HepG2 (cell line): ENCODE results near the gene NPTX2. TPM values are rescaled to one million over a fixed set of nuclear protein-coding genes. Genes with fewer than 3 reads are reported as not detected.

ENCODE experiments used
- ATAC-seq: fragments of 200-7000 bp; cut with Tn5 transposase; 3 replicates; pipeline ENCODE4 v1.9.1; 2020; ENCODE audit warnings: mild to moderate bottlenecking, moderate library complexity
- BruUV-seq: library from RNA; stranded (reverse); fragments of 400-500 nt; replicated peaks from 2 replicates; lab custom pipeline; 2021; lab: Mats Ljungman, UMichigan
- CTCF ChIA-PET: fragments of 300-600 bp; formaldehyde crosslinking; extraction: SDS; loops from one replicate; lab custom pipeline; 2021; ENCODE audit warnings: low total read pairs, inconsistent platforms, low intra/inter-chr PET ratio; lab: Yijun Ruan, JAX
- POLR2A ChIA-PET: fragments of 350-600 bp; sonication (Branson Sonifier 250); formaldehyde crosslinking; loops from one replicate; lab custom pipeline; 2020; ENCODE audit warnings: antibody characterized with exemption, inconsistent platforms; lab: Yijun Ruan, JAX
- DNase-seq: peaks from one replicate; pipeline ENCODE4 v3.0.0-alpha.2; 2015; ENCODE audit warnings: low spot score
- FAIRE-seq: peaks from 3 replicates; lab custom pipeline; 2011; peaks lifted over from hg19 to GRCh38; lab: Jason Lieb, UNC
- H2AFZ ChIP-seq: one replicate; pipeline ENCODE4 v1.6.1; 2011; ENCODE audit warnings: low read length, inconsistent platforms
- H3K27ac ChIP-seq: fragments of 300-600 bp; 3 replicates; pipeline ENCODE4 v1.8.0; 2011; ENCODE audit warnings: mixed run types, mild to moderate bottlenecking, mixed read lengths, low read length, inconsistent platforms; ENCODE audit not compliant: insufficient read depth; ENCODE audit errors: extremely low read length
- H3K27me3 ChIP-seq, 2 experiments: fragments of 200-600 bp in 1 of 2; 2 replicates in 1 of 2; 3 replicates in 1 of 2; pipeline versions ENCODE4 v1.6.0 to v1.8.0; 2011; ENCODE audit warnings: low read length in 2 of 2, mild to moderate bottlenecking in 2 of 2, moderate library complexity in 2 of 2, inconsistent platforms in 1 of 2; ENCODE audit not compliant: insufficient read depth in 2 of 2, control insufficient read depth in 1 of 2
- H3K36me3 ChIP-seq, 2 experiments: fragments of 200-600 bp in 1 of 2; replicated peaks in 1 of 2; 2 replicates in 1 of 2; 3 replicates in 1 of 2; pipeline versions ENCODE4 v1.5.1 to v1.8.0; 2011; ENCODE audit warnings: low read length in 2 of 2, inconsistent platforms in 1 of 2; ENCODE audit not compliant: insufficient read depth in 2 of 2, control insufficient read depth in 1 of 2
- H3K4me1 ChIP-seq: 2 replicates; pipeline ENCODE4 v1.5.1; 2012; ENCODE audit warnings: low read length, inconsistent platforms; ENCODE audit not compliant: insufficient read depth
- H3K4me2 ChIP-seq: 2 replicates; pipeline ENCODE4 v1.6.0; 2011; ENCODE audit warnings: low read depth, low read length, inconsistent platforms
- H3K4me3 ChIP-seq, 3 experiments: fragments of 200-600 bp in 1 of 3; sonication (generic), shearing (Covaris generic) in 1 of 3; replicated peaks in 1 of 3; 2 replicates each; pipeline ENCODE4 v1.5.1; 2011 to 2016; ENCODE audit warnings: low read length in 3 of 3, inconsistent platforms in 2 of 3, low read depth in 2 of 3, mild to moderate bottlenecking in 2 of 3, control low read depth in 1 of 3, mixed read lengths in 1 of 3; ENCODE audit not compliant: insufficient read depth in 1 of 3
- H3K79me2 ChIP-seq: one replicate; pipeline ENCODE4 v1.6.1; 2011; ENCODE audit warnings: low read length, inconsistent platforms; ENCODE audit not compliant: insufficient read depth
- H3K9ac ChIP-seq: 2 replicates; pipeline ENCODE4 v1.6.0; 2011; ENCODE audit warnings: mild to moderate bottlenecking, low read depth, low read length, inconsistent platforms; ENCODE audit not compliant: insufficient read depth
- H3K9me3 ChIP-seq: 2 replicates; pipeline ENCODE4 v1.5.1; 2012; ENCODE audit warnings: mild to moderate bottlenecking, low read length
- H4K20me1 ChIP-seq: 2 replicates; pipeline ENCODE4 v1.6.0; 2011; ENCODE audit warnings: inconsistent platforms, mild to moderate bottlenecking, low read length, moderate library complexity; ENCODE audit not compliant: insufficient read depth
- ATF1 ChIP-seq: IDR thresholded peaks from 2 replicates; pipeline ENCODE4 v1.6.1; 2016; ENCODE audit warnings: mild to moderate bottlenecking, control low read depth
- EED ChIP-seq: sonication (generic); formaldehyde crosslinking; IDR thresholded peaks from 2 replicates; pipeline ENCODE4 v1.5.0; 2020; ENCODE audit warnings: mild to moderate bottlenecking, missing genetic modification reagents
- FOSL1 ChIP-seq: sonication (generic); formaldehyde crosslinking; IDR thresholded peaks from 2 replicates; pipeline ENCODE4 v1.9.0; 2021; ENCODE audit warnings: missing genetic modification reagents, borderline replicate concordance
- FOSL2 ChIP-seq: sonication (generic); formaldehyde crosslinking; IDR thresholded peaks from 2 replicates; pipeline ENCODE4 v1.4.0; 2020; ENCODE audit warnings: missing genetic modification reagents
- FOXK1 ChIP-seq: sonication (generic); formaldehyde crosslinking; IDR thresholded peaks from 2 replicates; pipeline ENCODE4 v1.4.0; 2020; ENCODE audit warnings: low read depth, missing genetic modification reagents, borderline replicate concordance
- GMEB2 ChIP-seq: IDR thresholded peaks from 2 replicates; pipeline ENCODE4 v1.6.1; 2016; ENCODE audit warnings: missing biosample characterization, missing genetic modification reagents, low read depth
- LBX2 ChIP-seq: sonication (generic); formaldehyde crosslinking; IDR thresholded peaks from 2 replicates; pipeline ENCODE4 v1.5.0; 2020; ENCODE audit warnings: missing genetic modification reagents, mild to moderate bottlenecking, borderline replicate concordance
- MXD1 ChIP-seq: sonication (generic); formaldehyde crosslinking; IDR thresholded peaks from 2 replicates; pipeline ENCODE4 v1.4.0; 2020; ENCODE audit warnings: mild to moderate bottlenecking, missing genetic modification reagents
- NFE2L2 ChIP-seq: fragments of 150-350 bp; IDR thresholded peaks from 2 replicates; pipeline ENCODE4 v1.6.1; 2014; ENCODE audit warnings: low read length
- NFIB ChIP-seq: sonication (generic); formaldehyde crosslinking; IDR thresholded peaks from 2 replicates; pipeline ENCODE4 v1.9.0; 2021; ENCODE audit warnings: missing genetic modification reagents, mild to moderate bottlenecking, borderline replicate concordance
- NRL ChIP-seq: sonication (generic); formaldehyde crosslinking; IDR thresholded peaks from 2 replicates; pipeline ENCODE4 v1.5.0; 2020; ENCODE audit warnings: missing genetic modification reagents, mild to moderate bottlenecking, moderate library complexity, borderline replicate concordance
- REXO4 ChIP-seq: sonication (generic); formaldehyde crosslinking; IDR thresholded peaks from 2 replicates; pipeline ENCODE4 v1.8.0; 2022; ENCODE audit warnings: missing genetic modification reagents, mild to moderate bottlenecking, borderline replicate concordance
- RNF2 ChIP-seq: fragments of 450-650 bp; conservative IDR thresholded peaks from 2 replicates; pipeline ENCODE4 v1.6.1; 2016; ENCODE audit warnings: low read depth
- SCMH1 ChIP-seq: sonication (generic); formaldehyde crosslinking; IDR thresholded peaks from 2 replicates; pipeline ENCODE4 v1.9.0; 2021; ENCODE audit warnings: missing genetic modification reagents, mild to moderate bottlenecking, borderline replicate concordance
- SYNCRIP ChIP-seq: fragments of 200-400 bp; formaldehyde crosslinking; IDR thresholded peaks from 2 replicates; pipeline ENCODE4 v1.6.1; 2018; ENCODE audit warnings: mild to moderate bottlenecking, low read depth, low read length; ENCODE audit not compliant: insufficient read depth
- YY1 ChIP-seq: IDR thresholded peaks from 2 replicates; pipeline ENCODE4 v1.6.1; 2011; ENCODE audit warnings: low read length, low read depth, moderate library complexity, mild to moderate bottlenecking; ENCODE audit not compliant: insufficient read depth, insufficient replicate concordance
- ZBTB8A ChIP-seq: sonication (generic); formaldehyde crosslinking; IDR thresholded peaks from 2 replicates; pipeline ENCODE4 v1.4.0; 2020; ENCODE audit warnings: mild to moderate bottlenecking, low read depth, missing genetic modification reagents, borderline replicate concordance
- ZNF160 ChIP-seq: sonication (generic); formaldehyde crosslinking; IDR thresholded peaks from 2 replicates; pipeline ENCODE4 v1.8.0; 2022; ENCODE audit warnings: mild to moderate bottlenecking, inconsistent platforms, missing genetic modification reagents
- ZNF589 ChIP-seq: sonication (generic); formaldehyde crosslinking; conservative IDR thresholded peaks from 2 replicates; pipeline ENCODE4 v1.8.0; 2022; ENCODE audit warnings: mild to moderate bottlenecking, moderate library complexity, missing genetic modification reagents
- ZNF607 ChIP-seq: sonication (generic); formaldehyde crosslinking; IDR thresholded peaks from 2 replicates; pipeline ENCODE4 v1.5.1; 2020; ENCODE audit warnings: missing genetic modification reagents, mild to moderate bottlenecking, borderline replicate concordance
- ZNF788 ChIP-seq: sonication (generic); formaldehyde crosslinking; IDR thresholded peaks from 2 replicates; pipeline ENCODE4 v1.5.0; 2020; ENCODE audit warnings: mild to moderate bottlenecking, missing genetic modification reagents, borderline replicate concordance
- WGBS: methylation state at CpG from one replicate; pipeline ENCODE4 v1.1.6; 2017; ENCODE audit warnings: low lambda C conversion rate; 5-methylcytosine and 5-hydroxymethylcytosine counted together
- in situ Hi-C: cut with HindIII; loops from 2 replicates; pipeline ENCODE4 v1.10.0; 2017; ENCODE audit warnings: low pct_unique_long_range_greater_than_20kb; ENCODE audit not compliant: extremely low pct_ligation_motif_present
- intact Hi-C: fragments of 100-400 bp; cut with micrococcal nuclease; formaldehyde crosslinking; loops from one replicate; pipeline ENCODE4 v1.10.0; 2022; ENCODE audit not compliant: unreplicated experiment
- polyA plus RNA-seq, 8 experiments: library from polyadenylated mRNA; depleted of rRNA in 3 of 8; stranded (reverse) in 7 of 8; unstranded in 1 of 8; fragments of >200 nt; fragmentation: Illumina TruSeq in 4 of 8; extraction: Trizol in 4 of 8; gene quantifications; 2 replicates each; pipeline versions ENCODE4 v1.2.1 to v1.2.3, GENCODE V29; 2011 to 2016; ENCODE audit warnings: low read depth in 4 of 8, missing spikeins in 1 of 8, mixed read lengths in 1 of 8; ENCODE audit not compliant: insufficient read depth in 1 of 8
- total RNA-seq, 5 experiments: library from RNA; depleted of rRNA; stranded (reverse); fragments of >200 nt; fragmentation: Illumina TruSeq; extraction: Trizol; gene quantifications; 2 replicates each; pipeline ENCODE4 v1.2.3, GENCODE V29; 2016; ENCODE audit warnings: low read depth in 1 of 5
- TF ChIP-seq, protein P1 (sequence below): sonication (generic); formaldehyde crosslinking; IDR thresholded peaks from 2 replicates; pipeline ENCODE4 v1.9.0; 2021; ENCODE audit warnings: missing genetic modification reagents, mild to moderate bottlenecking, borderline replicate concordance

NPTX2 gene
- total and polyA plus RNA-seq, 2 of the 13 experiments (the other 11 are each of a cell fraction or from before 2014, with no cell fraction given): not detected

DNA sequence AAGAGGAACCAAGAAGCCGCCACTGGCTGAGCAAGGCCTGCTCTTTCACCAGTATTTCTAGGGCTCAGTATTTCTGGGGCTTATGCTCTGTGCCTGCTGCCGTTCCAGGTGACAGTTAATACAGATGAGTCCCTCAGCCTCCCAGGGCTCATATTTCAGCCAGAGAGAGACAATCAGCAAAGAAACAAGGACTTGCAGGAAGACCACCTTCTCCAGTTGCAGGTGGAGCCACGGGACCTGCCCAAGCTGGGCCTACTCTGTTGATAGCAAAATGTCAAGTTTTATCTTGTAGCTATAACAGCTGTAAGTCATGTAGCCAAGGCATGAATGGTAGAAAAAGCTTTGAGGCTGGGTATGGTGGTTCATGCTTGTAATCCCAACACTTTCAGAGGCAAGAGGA lies 42.7 kb downstream of the NPTX2 start (continued):
- TF ChIP-seq, protein P1, sequence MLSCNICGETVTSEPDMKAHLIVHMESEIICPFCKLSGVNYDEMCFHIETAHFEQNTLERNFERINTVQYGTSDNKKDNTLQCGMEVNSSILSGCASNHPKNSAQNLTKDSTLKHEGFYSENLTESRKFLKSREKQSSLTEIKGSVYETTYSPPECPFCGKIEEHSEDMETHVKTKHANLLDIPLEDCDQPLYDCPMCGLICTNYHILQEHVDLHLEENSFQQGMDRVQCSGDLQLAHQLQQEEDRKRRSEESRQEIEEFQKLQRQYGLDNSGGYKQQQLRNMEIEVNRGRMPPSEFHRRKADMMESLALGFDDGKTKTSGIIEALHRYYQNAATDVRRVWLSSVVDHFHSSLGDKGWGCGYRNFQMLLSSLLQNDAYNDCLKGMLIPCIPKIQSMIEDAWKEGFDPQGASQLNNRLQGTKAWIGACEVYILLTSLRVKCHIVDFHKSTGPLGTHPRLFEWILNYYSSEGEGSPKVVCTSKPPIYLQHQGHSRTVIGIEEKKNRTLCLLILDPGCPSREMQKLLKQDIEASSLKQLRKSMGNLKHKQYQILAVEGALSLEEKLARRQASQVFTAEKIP: no peak
- TF ChIP-seq FOXK1 (CRISPR knock-in tag): no peak
- no peak for TF ChIP-seq REXO4 (CRISPR knock-in tag)
- no peak for TF ChIP-seq GMEB2 (CRISPR knock-in tag)
- TF ChIP-seq ZNF607 (CRISPR knock-in tag): no peak
- no peak for TF ChIP-seq FOSL2 (CRISPR knock-in tag)

GRCh38 chr7:98661607-98662006 lies 44.5 kb downstream of the NPTX2 start:
- H3K4me1 ChIP-seq: no peaks in the 10 kb centered on the region
- no peaks in the 10 kb centered on the region for H3K9me3 ChIP-seq
- intact Hi-C loops: no loop called here
- 0% methylated on average over 2 of the region's 3 CpGs for WGBS
- no peak overlapping the region for H2AFZ ChIP-seq
- H3K4me2 ChIP-seq: no peak overlapping the region
- H4K20me1 ChIP-seq: no peaks in the 10 kb centered on the region
- in situ Hi-C loops: no loop called here
- ChIA-PET CTCF (no interaction called here), POLR2A (no interaction called here)
- BruUV-seq: no TSS peak
- H3K27me3 ChIP-seq: peaks cover 2 to 13% of the 10 kb centered on the region in 2 experiments; a peak in 2 of 5 replicates
- no peak overlapping the region for H3K9ac ChIP-seq
- no peak for ATAC-seq
- DNase-seq: no peak
- no peak overlapping the region for H3K27ac ChIP-seq
- no peaks in the 10 kb centered on the region for H3K79me2 ChIP-seq
- no peak overlapping the region for H3K4me3 ChIP-seq
- no peak for FAIRE-seq
- H3K36me3 ChIP-seq: no peaks in the 10 kb centered on the region
- TF ChIP-seq ZNF589 (CRISPR knock-in tag): no peak
- TF ChIP-seq MXD1 (CRISPR knock-in tag): no peak
- TF ChIP-seq LBX2 (CRISPR knock-in tag): no peak
- TF ChIP-seq ZBTB8A (CRISPR knock-in tag): no peak
- TF ChIP-seq ZNF160 (CRISPR knock-in tag): no peak
- no peak for TF ChIP-seq FOSL1
- TF ChIP-seq ATF1 (CRISPR knock-in tag): no peak
- TF ChIP-seq RNF2: no peak
- no peak for TF ChIP-seq SYNCRIP
- no peak for TF ChIP-seq NFE2L2
- TF ChIP-seq ZNF788 (CRISPR knock-in tag): no peak
- no peak for TF ChIP-seq YY1
- TF ChIP-seq NRL (CRISPR knock-in tag): no peak
- no peak for TF ChIP-seq EED (CRISPR knock-in tag)
- no peak for TF ChIP-seq SCMH1 (CRISPR knock-in tag)
- no peak for TF ChIP-seq NFIB (CRISPR knock-in tag)
